ENCODE measurements around the gene SERPINC1. TPM values are rescaled to one million over a fixed set of nuclear protein-coding genes. Genes with fewer than 3 reads are reported as not detected.
A peak's percentile ranks its signal among the peaks of the same experiment; 100 is the strongest.

The SERPINC1 gene
- total and polyA plus RNA-seq, 9 of the 15 experiments (the other 6 are each of a cell fraction or from before 2014, with no cell fraction given): 0.07 to 1.2 (median 0.50) TPM

GRCh38 chr1:173868266-173869020 lies 48.7 kb downstream of the SERPINC1 start, which contains the start of gene ZBTB37 (continued):
- TF ChIP-seq RREB1 (CRISPR knock-in tag; IDR thresholded peaks at IDR 0.05): peak; percentile 70
- TF ChIP-seq ZNF696 (CRISPR knock-in tag; conservative IDR thresholded peaks at IDR 0.05): no peak
- peak; percentile 32 for TF ChIP-seq HDAC3 (IDR thresholded peaks at IDR 0.05; ENCODE audit: borderline replicate concordance, partially characterized antibody)
- TF ChIP-seq HDAC1 (IDR thresholded peaks at IDR 0.05): peak in 1 of 2 experiments; percentile 94; a peak in 2 of 4 replicates
- TF ChIP-seq POLR3G (IDR thresholded peaks at IDR 0.05; ENCODE audit: extremely low read depth, insufficient read length, insufficient replicate concordance): no peak
- peak; percentile 38 for TF ChIP-seq DACH1 (IDR thresholded peaks at IDR 0.05; ENCODE audit: partially characterized antibody)
- TF ChIP-seq MXI1 (IDR thresholded peaks at IDR 0.05; ENCODE audit: low read depth, low read length): peak; percentile 14; the same call in 1 of the 2 replicates
- no peak for TF ChIP-seq WHSC1 (IDR thresholded peaks at IDR 0.05; ENCODE audit: low read length)
- peak; percentile 72 for TF ChIP-seq LEF1 (IDR thresholded peaks at IDR 0.05)
- TF ChIP-seq RBM34 (IDR thresholded peaks at IDR 0.05; ENCODE audit: borderline replicate concordance, insufficient read depth, low read length): no peak
- TF ChIP-seq TFE3 (CRISPR knock-in tag; IDR thresholded peaks at IDR 0.05): no peak
- peak; percentile 46 for TF ChIP-seq CBFA2T3 (IDR thresholded peaks at IDR 0.05)
- TF ChIP-seq PRDM10 (IDR thresholded peaks at IDR 0.05; ENCODE audit: partially characterized antibody): peak; percentile 60
- TF ChIP-seq TEAD1 (CRISPR knock-in tag; IDR thresholded peaks at IDR 0.05): peak in 1 of 2 experiments; percentile 10; a peak in 1 of 4 replicates
- TF ChIP-seq JUND (IDR thresholded peaks at IDR 0.05; ENCODE audit: borderline replicate concordance, low read depth, low read length): 0 out of 2 replicates have a peak, but pooled peaks have one; percentile 8
- no peak; the same call in 2 of the 3 replicates for TF ChIP-seq JUND (tag; IDR thresholded peaks at IDR 0.05; ENCODE audit: borderline replicate concordance, low read depth, low read length)

Measured in K562 (cell line).